LNCaP clone FGC (cell line): ENCODE data around the gene HSPA5.
"Not testable (repeated sequence)": the region's sequence is repeated elsewhere in the genome, so short reads cannot be mapped to it uniquely, and the experiment has no call there.

Experiments
- DNase-seq: peaks from one replicate; pipeline ENCODE4 v3.0.0-alpha.2; 2011; ENCODE audit warnings: low read depth
- H3K4me3 ChIP-seq: 2 replicates; pipeline ENCODE4 v1.5.1; 2011; ENCODE audit warnings: mild to moderate bottlenecking, low read depth, low read length, control low read depth
- TF ChIP-seq, protein P1 (sequence below): IDR thresholded peaks from 2 replicates; pipeline ENCODE4 v1.5.1; 2012; ENCODE audit warnings: mild to moderate bottlenecking; ENCODE audit not compliant: control insufficient read depth, insufficient read depth; ENCODE audit errors: extremely low read depth

The HSPA5 gene

DNA sequence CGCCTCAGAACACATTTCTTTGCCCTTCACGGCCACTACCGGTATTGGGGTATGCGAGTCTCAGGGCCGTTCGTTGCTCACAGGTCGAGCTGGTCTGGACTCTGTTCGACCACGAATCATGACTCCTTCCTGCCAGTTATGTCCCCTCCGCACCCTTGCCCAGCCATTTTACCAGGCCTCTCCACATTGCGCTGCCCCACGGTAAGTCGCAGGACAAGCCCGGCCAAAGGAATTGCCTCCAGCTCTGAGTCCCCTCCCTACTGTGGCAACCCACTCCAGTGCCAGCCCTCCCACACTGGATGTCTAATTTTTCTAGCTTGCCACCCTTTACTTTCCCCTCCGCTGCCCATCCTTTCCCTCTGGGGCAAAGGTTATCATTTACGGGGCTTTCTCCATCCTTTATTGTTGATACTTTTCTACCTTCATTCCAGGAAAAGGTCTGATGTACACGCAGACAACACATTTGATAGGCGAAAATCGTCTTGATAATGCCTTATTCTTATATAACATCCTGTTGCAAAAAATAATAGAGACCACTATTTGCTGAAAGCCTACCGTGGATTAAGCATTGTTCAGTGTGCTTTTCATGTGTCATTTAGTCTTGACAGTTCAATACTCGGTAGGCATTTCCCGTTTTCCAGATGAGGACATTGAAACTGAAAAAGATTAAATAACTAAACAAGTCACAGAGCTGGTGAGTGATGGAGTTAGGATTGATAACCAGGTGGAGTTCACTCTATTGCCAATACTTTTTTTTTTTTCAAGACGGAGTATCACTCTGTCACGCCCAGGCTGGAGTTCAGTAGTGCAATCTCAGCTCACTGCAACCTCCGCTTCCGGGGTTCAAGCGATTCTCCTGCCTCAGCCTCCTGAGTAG lies 958 bp upstream of the HSPA5 start:
- DNase-seq: no peak
- H3K4me3 ChIP-seq: peak overlapping the region; percentile 93
- TF ChIP-seq, protein P1, sequence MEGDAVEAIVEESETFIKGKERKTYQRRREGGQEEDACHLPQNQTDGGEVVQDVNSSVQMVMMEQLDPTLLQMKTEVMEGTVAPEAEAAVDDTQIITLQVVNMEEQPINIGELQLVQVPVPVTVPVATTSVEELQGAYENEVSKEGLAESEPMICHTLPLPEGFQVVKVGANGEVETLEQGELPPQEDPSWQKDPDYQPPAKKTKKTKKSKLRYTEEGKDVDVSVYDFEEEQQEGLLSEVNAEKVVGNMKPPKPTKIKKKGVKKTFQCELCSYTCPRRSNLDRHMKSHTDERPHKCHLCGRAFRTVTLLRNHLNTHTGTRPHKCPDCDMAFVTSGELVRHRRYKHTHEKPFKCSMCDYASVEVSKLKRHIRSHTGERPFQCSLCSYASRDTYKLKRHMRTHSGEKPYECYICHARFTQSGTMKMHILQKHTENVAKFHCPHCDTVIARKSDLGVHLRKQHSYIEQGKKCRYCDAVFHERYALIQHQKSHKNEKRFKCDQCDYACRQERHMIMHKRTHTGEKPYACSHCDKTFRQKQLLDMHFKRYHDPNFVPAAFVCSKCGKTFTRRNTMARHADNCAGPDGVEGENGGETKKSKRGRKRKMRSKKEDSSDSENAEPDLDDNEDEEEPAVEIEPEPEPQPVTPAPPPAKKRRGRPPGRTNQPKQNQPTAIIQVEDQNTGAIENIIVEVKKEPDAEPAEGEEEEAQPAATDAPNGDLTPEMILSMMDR: no peak

DNA sequence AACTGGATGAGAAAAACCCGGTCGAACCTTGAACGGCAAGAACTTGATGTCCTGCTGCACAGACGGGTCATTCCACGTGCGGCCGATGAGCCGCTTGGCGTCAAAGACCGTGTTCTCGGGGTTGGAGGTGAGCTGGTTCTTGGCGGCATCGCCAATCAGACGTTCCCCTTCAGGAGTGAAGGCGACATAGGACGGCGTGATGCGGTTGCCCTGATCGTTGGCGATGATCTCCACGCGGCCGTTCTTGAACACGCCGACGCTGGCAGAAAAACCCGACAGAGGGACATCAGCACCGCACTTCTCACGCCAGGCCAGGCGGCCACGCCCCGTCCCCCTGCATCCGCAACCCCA lies 519 bp downstream of the HSPA5 start:
- DNase-seq: no peak
- peak overlapping the region; percentile 93 for H3K4me3 ChIP-seq
- TF ChIP-seq, protein P1: no peak

DNA sequence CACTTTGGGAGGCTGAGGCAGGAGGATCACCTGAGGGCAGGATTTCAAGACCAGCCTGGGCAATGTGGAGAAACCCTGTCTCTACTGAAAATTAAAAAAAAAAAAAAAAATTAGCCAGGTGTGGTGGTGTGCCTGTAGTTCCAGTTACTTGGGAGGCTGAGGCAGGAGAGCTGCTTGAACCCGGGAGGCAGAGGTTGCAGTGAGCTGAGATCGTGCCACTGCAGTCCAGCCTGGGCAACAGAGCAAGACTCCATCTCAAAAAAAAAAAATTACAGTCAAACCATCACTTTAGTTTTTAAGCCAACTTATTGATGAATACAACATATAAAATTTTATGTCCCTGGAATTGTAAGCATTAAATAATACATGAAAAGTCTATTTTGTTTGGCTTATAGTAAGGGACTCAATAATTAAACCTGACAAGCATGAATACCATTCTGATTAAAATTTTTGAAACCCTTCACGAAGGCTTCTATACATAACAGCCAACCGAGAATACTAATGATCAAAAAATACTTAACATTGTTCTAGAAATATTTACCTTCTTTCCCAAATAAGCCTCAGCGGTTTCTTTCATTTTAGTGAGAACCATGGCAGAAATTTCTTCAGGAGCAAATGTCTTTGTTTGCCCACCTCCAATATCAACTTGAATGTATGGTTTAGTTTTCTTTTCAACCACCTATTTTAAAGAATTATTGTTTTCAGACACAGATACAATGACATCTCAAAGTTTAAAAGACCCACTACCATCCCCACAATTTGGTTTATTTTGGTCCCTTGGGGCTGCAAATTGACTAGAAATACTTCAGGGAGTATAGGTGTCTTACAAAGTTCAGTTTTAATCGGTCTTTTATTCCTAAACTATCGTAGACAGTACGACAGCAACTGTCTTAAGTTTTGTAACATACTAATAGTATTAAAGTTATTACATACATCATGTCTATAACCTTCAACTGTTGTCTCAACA lies 1.2 kb downstream of the HSPA5 start:
- TF ChIP-seq, protein P1: no peak
- no peak for DNase-seq
- H3K4me3 ChIP-seq: peak overlapping the region; percentile 93

DNA sequence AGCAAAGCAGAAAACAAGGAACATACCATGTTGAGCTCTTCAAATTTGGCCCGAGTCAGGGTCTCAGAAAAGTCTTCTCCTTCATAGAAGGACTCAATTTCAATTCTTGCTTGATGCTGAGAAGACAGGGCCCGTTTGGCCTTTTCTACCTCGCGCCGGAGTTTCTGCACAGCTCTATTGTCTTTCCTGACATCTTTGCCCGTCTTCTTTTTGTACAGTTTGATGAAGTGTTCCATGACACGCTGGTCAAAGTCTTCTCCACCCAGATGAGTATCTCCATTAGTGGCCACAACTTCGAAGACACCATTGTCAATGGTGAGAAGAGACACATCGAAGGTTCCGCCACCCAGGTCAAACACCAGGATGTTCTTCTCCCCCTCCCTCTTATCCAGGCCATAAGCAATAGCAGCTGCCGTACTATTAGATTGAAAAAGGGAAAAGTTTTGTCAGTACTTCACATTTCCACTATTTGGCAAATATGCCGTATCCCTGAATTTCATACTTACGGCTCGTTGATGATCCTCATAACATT lies 2.2 kb downstream of the HSPA5 start:
- peak overlapping the region; percentile 93 for H3K4me3 ChIP-seq
- TF ChIP-seq, protein P1: no peak
- DNase-seq: no peak

DNA sequence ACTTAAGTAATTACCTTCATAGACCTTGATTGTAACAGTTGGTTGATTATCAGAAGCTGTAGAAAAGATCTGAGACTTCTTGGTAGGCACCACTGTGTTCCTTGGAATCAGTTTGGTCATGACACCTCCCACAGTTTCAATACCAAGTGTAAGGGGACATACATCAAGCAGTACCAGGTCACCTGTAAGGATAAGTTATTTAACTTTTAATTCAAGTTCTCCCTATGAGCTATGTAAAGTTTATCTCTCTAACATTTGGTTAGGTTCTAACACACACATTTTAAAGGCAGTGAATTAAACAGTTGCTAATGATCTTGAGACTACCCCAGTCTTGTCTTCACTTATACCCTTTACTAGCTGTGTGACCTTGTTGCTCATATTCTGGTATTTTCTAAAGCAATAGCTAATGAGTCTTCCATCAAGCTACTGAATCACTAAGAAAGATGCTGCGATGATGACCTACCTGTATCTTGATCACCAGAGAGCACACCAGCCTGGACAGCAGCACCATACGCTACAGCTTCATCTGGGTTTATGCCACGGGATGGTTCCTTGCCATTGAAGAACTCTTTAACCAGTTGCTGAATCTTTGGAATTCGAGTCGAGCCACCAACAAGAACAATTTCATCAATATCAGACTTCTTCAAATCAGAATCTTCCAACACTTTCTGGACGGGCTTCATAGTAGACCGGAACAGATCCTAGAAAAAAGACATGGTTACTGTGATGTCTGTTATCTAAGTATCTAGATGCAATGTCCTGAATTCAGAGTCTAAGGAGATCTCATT lies 2.8 kb downstream of the HSPA5 start:
- no peak overlapping the region for H3K4me3 ChIP-seq
- TF ChIP-seq, protein P1: no peak
- DNase-seq: no peak

DNA sequence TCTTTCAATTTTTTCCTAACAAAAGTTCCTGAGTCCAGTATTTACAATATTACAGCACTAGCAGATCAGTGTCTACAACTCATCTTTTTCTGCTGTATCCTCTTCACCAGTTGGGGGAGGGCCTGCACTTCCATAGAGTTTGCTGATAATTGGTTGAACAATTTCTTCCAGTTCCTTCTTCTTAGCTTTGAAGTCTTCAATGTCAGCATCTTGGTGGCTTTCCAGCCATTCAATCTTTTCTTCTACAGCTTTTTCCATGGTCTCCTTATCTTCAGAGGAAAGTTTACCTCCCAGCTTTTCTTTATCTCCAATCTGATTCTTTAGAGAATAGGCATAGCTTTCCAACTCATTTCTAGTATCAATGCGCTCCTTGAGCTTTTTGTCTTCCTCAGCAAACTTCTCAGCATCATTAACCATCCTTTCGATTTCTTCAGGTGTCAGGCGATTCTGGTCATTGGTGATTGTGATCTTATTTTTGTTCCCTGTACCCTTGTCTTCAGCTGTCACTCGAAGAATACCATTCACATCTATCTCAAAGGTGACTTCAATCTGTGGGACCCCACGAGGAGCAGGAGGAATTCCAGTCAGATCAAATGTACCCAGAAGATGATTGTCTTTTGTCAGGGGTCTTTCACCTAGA lies 4.5 kb downstream of the HSPA5 start:
- DNase-seq, H3K4me3 ChIP-seq: not testable (repeated sequence)
